ENCODE results near the gene SUN5. TPM values are rescaled to one million over a fixed set of nuclear protein-coding genes. Genes with fewer than 3 reads are reported as not detected.

SUN5 gene
- total RNA-seq, 1 donor from 2014 or later, result not detected

- FAIRE-seq, result no peak
- H3K4me3 ChIP-seq (ENCODE audit: low read depth, low read length), result no peak overlapping the region
- no peak for DNase-seq (ENCODE audit: low read depth)
- no peaks in the 10 kb centered on the region for H3K36me3 ChIP-seq (ENCODE audit: control insufficient read depth, insufficient read depth, low read length)
- H3K27me3 ChIP-seq (ENCODE audit: control insufficient read depth, insufficient read depth, low read length), result peaks cover 1% of the 10 kb centered on the region
- TF ChIP-seq CTCF (IDR thresholded peaks at IDR 0.05; ENCODE audit: insufficient read depth, low read length, severe bottlenecking), result no peak
Measured at GRCh38 chr20:33012327-33013189, 8.3 kb upstream of the SUN5 start.

GRCh38 chr20:33010674-33011449, 6.6 kb upstream of the SUN5 start:
- no peak overlapping the region for H3K4me3 ChIP-seq (ENCODE audit: low read depth, low read length)
- no peaks in the 10 kb centered on the region for H3K36me3 ChIP-seq (ENCODE audit: control insufficient read depth, insufficient read depth, low read length)
- DNase-seq (ENCODE audit: low read depth) (no peak), FAIRE-seq (no peak)
- H3K27me3 ChIP-seq (ENCODE audit: control insufficient read depth, insufficient read depth, low read length), result peaks cover 1% of the 10 kb centered on the region
- no peak for TF ChIP-seq CTCF (IDR thresholded peaks at IDR 0.05; ENCODE audit: insufficient read depth, low read length, severe bottlenecking)

DNA sequence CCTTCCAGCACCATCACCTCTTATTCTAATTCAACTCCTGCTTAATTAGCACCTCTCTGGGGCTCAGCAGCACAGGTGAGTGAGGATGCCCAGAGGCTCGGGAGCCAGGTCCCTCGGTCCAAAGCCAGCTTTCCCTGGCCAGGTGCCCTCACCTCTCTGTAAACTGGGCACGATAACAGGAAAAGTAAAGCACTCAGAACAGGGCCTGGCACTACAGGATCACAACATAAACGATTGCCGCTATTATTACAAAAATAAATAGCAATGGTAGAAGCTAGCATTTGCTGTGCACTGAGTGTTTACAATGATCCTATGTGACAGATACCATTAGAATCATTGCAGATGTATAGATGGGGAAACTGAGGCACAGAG, 5.9 kb upstream of the SUN5 start:
- H3K36me3 ChIP-seq (ENCODE audit: control insufficient read depth, insufficient read depth, low read length), result no peaks in the 10 kb centered on the region
- peaks cover 1% of the 10 kb centered on the region for H3K27me3 ChIP-seq (ENCODE audit: control insufficient read depth, insufficient read depth, low read length)
- DNase-seq (ENCODE audit: low read depth), result no peak
- TF ChIP-seq CTCF (IDR thresholded peaks at IDR 0.05; ENCODE audit: insufficient read depth, low read length, severe bottlenecking), result no peak
- FAIRE-seq, result no peak
- no peak overlapping the region for H3K4me3 ChIP-seq (ENCODE audit: low read depth, low read length)

GRCh38 chr20:33009214-33010132, 5.2 kb upstream of the SUN5 start:
- no peak for TF ChIP-seq CTCF (IDR thresholded peaks at IDR 0.05; ENCODE audit: insufficient read depth, low read length, severe bottlenecking)
- H3K36me3 ChIP-seq (ENCODE audit: control insufficient read depth, insufficient read depth, low read length), result no peaks in the 10 kb centered on the region
- H3K4me3 ChIP-seq (ENCODE audit: low read depth, low read length), result no peak overlapping the region
- peaks cover 1% of the 10 kb centered on the region for H3K27me3 ChIP-seq (ENCODE audit: control insufficient read depth, insufficient read depth, low read length)
- no peak for DNase-seq (ENCODE audit: low read depth)
- FAIRE-seq, result no peak

GRCh38 chr20:33008336-33009213, 4.3 kb upstream of the SUN5 start:
- Histone ChIP-seq H3K36me3 (ENCODE audit: control insufficient read depth, insufficient read depth, low read length) (no peaks in the 10 kb centered on the region), H3K4me3 (ENCODE audit: low read depth, low read length) (no peak overlapping the region), H3K27me3 (ENCODE audit: control insufficient read depth, insufficient read depth, low read length) (peaks cover 1% of the 10 kb centered on the region)
- TF ChIP-seq CTCF (IDR thresholded peaks at IDR 0.05; ENCODE audit: insufficient read depth, low read length, severe bottlenecking), result no peak
- FAIRE-seq (no peak), DNase-seq (ENCODE audit: low read depth) (no peak)
